Thoracic aorta (tissue), 2 donors: ENCODE data around the gene P4HB. TPM values are rescaled to one million over a fixed set of nuclear protein-coding genes. Genes with fewer than 3 reads are reported as not detected.

Experiments
- ATAC-seq: fragments of 150-250 bp; one replicate; pipeline ENCODE4 v1.8.0; 2017; ENCODE audit warnings: low read depth; ENCODE audit not compliant: insufficient number of reproducible peaks, low FRiP score
- DNase-seq: peaks from one replicate; pipeline ENCODE4 v3.0.0-alpha.2; 2020; ENCODE audit warnings: low spot score
- H3K27ac ChIP-seq, 2 donors: fragments of 200-600 bp; sonication (generic); 1 replicate in 1 of 2; 2 replicates in 1 of 2; pipeline ENCODE4 v1.5.1; 2016; ENCODE audit warnings: mild to moderate bottlenecking in 2 of 2, moderate library complexity in 2 of 2
- H3K27me3 ChIP-seq: fragments of 200-600 bp; sonication (generic); replicated peaks from 2 replicates; pipeline ENCODE4 v1.6.0; 2016; ENCODE audit warnings: mild to moderate bottlenecking; ENCODE audit not compliant: insufficient read depth
- H3K36me3 ChIP-seq: fragments of 200-600 bp; sonication (generic); one replicate; pipeline ENCODE4 v1.5.1; 2016
- H3K4me1 ChIP-seq, 2 donors: fragments of 200-600 bp; sonication (generic); 1 replicate in 1 of 2; 2 replicates in 1 of 2; pipeline versions ENCODE4 v1.5.1 to v1.6.0; 2016; ENCODE audit warnings: low read depth in 2 of 2, mild to moderate bottlenecking in 1 of 2; ENCODE audit not compliant: control insufficient read depth in 1 of 2
- H3K4me3 ChIP-seq: fragments of 200-600 bp; sonication (generic); 2 replicates; pipeline ENCODE4 v1.5.1; 2016; ENCODE audit warnings: mild to moderate bottlenecking
- H3K9me3 ChIP-seq: fragments of 200-600 bp; sonication (generic); 2 replicates; pipeline ENCODE4 v1.5.1; 2016
- CTCF ChIP-seq: fragments of 200-600 bp; sonication (generic); IDR thresholded peaks from one replicate; pipeline ENCODE4 v1.5.1; 2019; ENCODE audit warnings: antibody characterized with exemption
- total RNA-seq, 2 donors: library from RNA; depleted of rRNA; stranded (reverse); fragments of >200 nt; gene quantifications; one replicate each; pipeline versions ENCODE4 v1.1.0 to v1.2.3, GENCODE V29; 2016

Gene P4HB
- total RNA-seq, 2 donors from 2014 or later: 515 to 655 TPM

GRCh38 chr17:81822312-81822637 lies 38.1 kb downstream of the P4HB start:
- TF ChIP-seq CTCF: no peak
- H3K36me3 ChIP-seq: peaks cover 8% of the 10 kb centered on the region
- no peak overlapping the region for H3K4me3 ChIP-seq
- no peak for ATAC-seq
- no peaks in the 10 kb centered on the region for H3K9me3 ChIP-seq
- peaks cover 6 to 14% of the 10 kb centered on the region in 2 donors for H3K4me1 ChIP-seq
- peak overlapping the region; percentile 6 to 59 for H3K27ac ChIP-seq
- no peak for DNase-seq
- no peaks in the 10 kb centered on the region for H3K27me3 ChIP-seq

GRCh38 chr17:81821603-81822311 lies 38.6 kb downstream of the P4HB start:
- H3K9me3 ChIP-seq: no peaks in the 10 kb centered on the region
- peak overlapping the region; percentile 26 for H3K4me3 ChIP-seq
- peak overlapping the region; percentile 6 to 59 for H3K27ac ChIP-seq
- ATAC-seq (peak; percentile 36), DNase-seq (peak; percentile 40)
- H3K36me3 ChIP-seq: peaks cover 8% of the 10 kb centered on the region
- peaks cover 6 to 14% of the 10 kb centered on the region in 2 donors for H3K4me1 ChIP-seq
- TF ChIP-seq CTCF: peak; percentile 58
- no peaks in the 10 kb centered on the region for H3K27me3 ChIP-seq

GRCh38 chr17:81821147-81821546 lies 39.2 kb downstream of the P4HB start:
- ATAC-seq (no peak), DNase-seq (no peak)
- peak overlapping the region; percentile 26 for H3K4me3 ChIP-seq
- no peak for TF ChIP-seq CTCF
- no peaks in the 10 kb centered on the region for H3K27me3 ChIP-seq
- H3K4me1 ChIP-seq: peaks cover 6 to 14% of the 10 kb centered on the region in 2 donors
- peaks cover 8% of the 10 kb centered on the region for H3K36me3 ChIP-seq
- H3K9me3 ChIP-seq: no peaks in the 10 kb centered on the region
- peak overlapping the region in 1 of 2 donors; percentile 59 for H3K27ac ChIP-seq

- Histone ChIP-seq H3K36me3 (peaks cover 6% of the 10 kb centered on the region), H3K27me3 (no peaks in the 10 kb centered on the region), H3K4me3 (no peak overlapping the region), H3K4me1 (peaks cover 6 to 14% of the 10 kb centered on the region in 2 donors), H3K9me3 (no peaks in the 10 kb centered on the region), H3K27ac (no peak overlapping the region)
- ATAC-seq (no peak), DNase-seq (no peak)
- TF ChIP-seq CTCF: no peak
Observed at GRCh38 chr17:81819708-81820107, 40.6 kb downstream of the P4HB start.

- ATAC-seq (no peak), DNase-seq (no peak)
- no peaks in the 10 kb centered on the region for H3K9me3 ChIP-seq
- H3K4me3 ChIP-seq: no peak overlapping the region
- H3K36me3 ChIP-seq: peaks cover 5% of the 10 kb centered on the region
- no peak overlapping the region for H3K27ac ChIP-seq
- no peaks in the 10 kb centered on the region for H3K27me3 ChIP-seq
- H3K4me1 ChIP-seq: peaks cover 6 to 14% of the 10 kb centered on the region in 2 donors
- TF ChIP-seq CTCF: no peak
Observed at GRCh38 chr17:81817758-81818147, 42.6 kb downstream of the P4HB start.
